ENCODE measurements around the gene SPATS2L.

The SPATS2L gene

DNA sequence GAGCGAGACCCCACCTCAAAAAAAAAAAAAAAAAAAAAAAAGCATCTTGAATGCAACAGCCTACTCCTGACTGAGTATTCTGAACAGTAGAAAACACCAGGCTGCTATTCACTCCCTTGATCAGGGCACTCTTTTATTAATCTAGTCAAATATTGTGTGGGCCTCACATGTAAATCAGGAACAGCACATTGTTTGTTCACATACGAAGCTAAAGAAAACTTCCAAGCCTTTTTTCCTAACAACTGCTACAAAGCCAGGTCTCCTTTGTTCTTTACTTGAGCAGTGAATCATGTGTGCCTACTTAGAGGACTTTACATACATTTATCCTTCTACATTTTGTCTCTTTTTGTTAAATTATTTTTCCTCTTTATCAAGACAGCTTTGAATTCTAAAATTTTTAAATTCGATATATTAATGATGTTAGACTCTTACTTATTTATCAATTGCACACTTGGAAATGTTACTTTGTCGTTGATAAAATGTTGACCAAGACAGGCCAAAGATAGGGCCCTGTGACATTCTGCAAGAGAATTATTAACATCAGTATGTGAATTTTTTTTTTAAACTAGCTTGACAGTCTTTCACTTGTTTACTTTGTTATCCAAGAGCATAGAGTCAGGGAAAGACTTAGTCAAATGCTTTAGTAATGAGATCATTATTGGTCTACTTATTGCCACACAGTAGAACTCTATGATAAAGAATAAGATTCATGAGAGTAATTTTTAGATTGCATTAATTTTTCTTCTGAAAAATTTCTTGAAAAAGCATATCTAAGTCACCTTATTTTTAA lies 13.2 kb downstream of the SPATS2L start:
- H3K9ac ChIP-seq (ENCODE audit: low read length) = no peak overlapping the region
- no peaks in the 10 kb centered on the region for H3F3A ChIP-seq (ENCODE audit: insufficient read depth, low read length)
- no peak for TF ChIP-seq EZH2 (optimal IDR thresholded peaks at IDR 0.05; ENCODE audit: low read depth, low read length)
- TF ChIP-seq, protein P1, sequence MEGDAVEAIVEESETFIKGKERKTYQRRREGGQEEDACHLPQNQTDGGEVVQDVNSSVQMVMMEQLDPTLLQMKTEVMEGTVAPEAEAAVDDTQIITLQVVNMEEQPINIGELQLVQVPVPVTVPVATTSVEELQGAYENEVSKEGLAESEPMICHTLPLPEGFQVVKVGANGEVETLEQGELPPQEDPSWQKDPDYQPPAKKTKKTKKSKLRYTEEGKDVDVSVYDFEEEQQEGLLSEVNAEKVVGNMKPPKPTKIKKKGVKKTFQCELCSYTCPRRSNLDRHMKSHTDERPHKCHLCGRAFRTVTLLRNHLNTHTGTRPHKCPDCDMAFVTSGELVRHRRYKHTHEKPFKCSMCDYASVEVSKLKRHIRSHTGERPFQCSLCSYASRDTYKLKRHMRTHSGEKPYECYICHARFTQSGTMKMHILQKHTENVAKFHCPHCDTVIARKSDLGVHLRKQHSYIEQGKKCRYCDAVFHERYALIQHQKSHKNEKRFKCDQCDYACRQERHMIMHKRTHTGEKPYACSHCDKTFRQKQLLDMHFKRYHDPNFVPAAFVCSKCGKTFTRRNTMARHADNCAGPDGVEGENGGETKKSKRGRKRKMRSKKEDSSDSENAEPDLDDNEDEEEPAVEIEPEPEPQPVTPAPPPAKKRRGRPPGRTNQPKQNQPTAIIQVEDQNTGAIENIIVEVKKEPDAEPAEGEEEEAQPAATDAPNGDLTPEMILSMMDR (IDR thresholded peaks at IDR 0.05; ENCODE audit: low read length) = no peak
- no peak for TF ChIP-seq EZH2phosphoT487 (IDR thresholded peaks at IDR 0.05; ENCODE audit: low read length)
- no peak overlapping the region for H3K4me2 ChIP-seq (ENCODE audit: low read depth, low read length)
- 0 out of 2 replicates have a peak, but pooled peaks cover 4% of the 10 kb centered on the region for H4K20me1 ChIP-seq (ENCODE audit: insufficient read depth, low read length)
- H3K4me3 ChIP-seq (ENCODE audit: low read length) = no peak overlapping the region
- H3K4me1 ChIP-seq (ENCODE audit: low read length) = 0 out of 2 replicates have a peak, but pooled peaks cover 5% of the 10 kb centered on the region
- H2AFZ ChIP-seq (ENCODE audit: low read length) = no peak overlapping the region
- H3K9me2 ChIP-seq (replicated peaks; ENCODE audit: insufficient read depth, low read length) = no peaks in the 10 kb centered on the region
- no peak for DNase-seq
- H3K79me2 ChIP-seq (ENCODE audit: low read length) = peaks cover 99% of the 10 kb centered on the region
- no peaks in the 10 kb centered on the region for H3K9me3 ChIP-seq (replicated peaks; ENCODE audit: insufficient read depth, low read length)
- H3K27me3 ChIP-seq (replicated peaks; ENCODE audit: insufficient read depth, low read length) = no peaks in the 10 kb centered on the region
- H3K27ac ChIP-seq (ENCODE audit: low read length) = no peak overlapping the region
- no peaks in the 10 kb centered on the region for H3K36me3 ChIP-seq (replicated peaks; ENCODE audit: insufficient read depth, low read length)

DNA sequence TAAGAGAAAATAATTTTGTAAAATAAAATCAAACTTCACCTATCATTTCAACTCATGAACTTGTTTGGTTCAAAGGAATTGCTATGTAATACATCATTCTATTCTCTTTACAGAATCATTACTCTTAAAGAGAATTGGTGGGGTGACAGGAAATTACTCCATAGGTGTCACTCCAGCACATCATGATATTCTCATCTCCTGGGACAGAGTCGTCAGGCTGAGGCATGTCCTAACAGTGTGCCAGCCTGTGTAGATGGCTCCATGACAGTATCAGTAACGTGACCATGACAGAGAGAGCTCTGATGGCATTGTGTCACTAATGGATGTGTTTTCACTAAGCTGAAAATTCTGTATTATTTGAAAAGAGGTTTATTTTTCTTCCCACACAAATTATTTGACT lies 13.9 kb downstream of the SPATS2L start:
- Histone ChIP-seq H3K4me1 (ENCODE audit: low read length) (0 out of 2 replicates have a peak, but pooled peaks cover 5% of the 10 kb centered on the region), H3K27ac (ENCODE audit: low read length) (no peak overlapping the region), H3F3A (ENCODE audit: insufficient read depth, low read length) (no peaks in the 10 kb centered on the region), H3K9me3 (replicated peaks; ENCODE audit: insufficient read depth, low read length) (no peaks in the 10 kb centered on the region), H3K4me3 (ENCODE audit: low read length) (no peak overlapping the region), H3K27me3 (replicated peaks; ENCODE audit: insufficient read depth, low read length) (no peaks in the 10 kb centered on the region), H3K36me3 (replicated peaks; ENCODE audit: insufficient read depth, low read length) (no peaks in the 10 kb centered on the region), H4K20me1 (ENCODE audit: insufficient read depth, low read length) (0 out of 2 replicates have a peak, but pooled peaks cover 4% of the 10 kb centered on the region), H3K79me2 (ENCODE audit: low read length) (peaks cover 99% of the 10 kb centered on the region), H3K4me2 (ENCODE audit: low read depth, low read length) (no peak overlapping the region), H2AFZ (ENCODE audit: low read length) (no peak overlapping the region), H3K9me2 (replicated peaks; ENCODE audit: insufficient read depth, low read length) (no peaks in the 10 kb centered on the region), H3K9ac (ENCODE audit: low read length) (no peak overlapping the region)
- DNase-seq = no peak
- TF ChIP-seq, protein P1 (IDR thresholded peaks at IDR 0.05; ENCODE audit: low read length) = no peak

DNA sequence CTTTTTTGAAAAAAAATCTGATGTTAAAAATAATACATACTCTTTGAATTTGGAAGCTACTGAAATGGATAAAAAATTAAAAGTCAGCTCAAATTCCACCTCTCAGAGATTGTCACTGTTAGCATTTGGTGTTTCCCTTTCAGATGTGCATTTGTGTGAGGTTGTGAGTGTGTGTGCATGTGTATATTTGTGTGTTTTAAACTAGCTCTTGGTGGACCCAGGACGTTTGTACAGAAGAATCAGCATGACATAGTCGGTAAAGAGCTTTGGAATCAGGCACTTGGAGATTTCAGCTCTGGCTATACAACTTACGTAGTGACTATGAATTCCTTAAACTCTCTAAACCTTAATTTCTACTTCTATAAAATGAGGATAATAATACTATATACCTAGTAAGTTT lies 14.5 kb downstream of the SPATS2L start:
- H3K4me3 ChIP-seq (ENCODE audit: low read length) = no peak overlapping the region
- no peak for TF ChIP-seq EZH2phosphoT487 (IDR thresholded peaks at IDR 0.05; ENCODE audit: low read length)
- no peak for TF ChIP-seq EZH2 (optimal IDR thresholded peaks at IDR 0.05; ENCODE audit: low read depth, low read length)
- TF ChIP-seq, protein P1 (IDR thresholded peaks at IDR 0.05; ENCODE audit: low read length) = no peak
- H3K4me1 ChIP-seq (ENCODE audit: low read length) = 0 out of 2 replicates have a peak, but pooled peaks cover 4% of the 10 kb centered on the region
- no peaks in the 10 kb centered on the region for H3K36me3 ChIP-seq (replicated peaks; ENCODE audit: insufficient read depth, low read length)
- H3K9me3 ChIP-seq (replicated peaks; ENCODE audit: insufficient read depth, low read length) = no peaks in the 10 kb centered on the region
- H3K27me3 ChIP-seq (replicated peaks; ENCODE audit: insufficient read depth, low read length) = no peaks in the 10 kb centered on the region
- no peaks in the 10 kb centered on the region for H3F3A ChIP-seq (ENCODE audit: insufficient read depth, low read length)
- H3K27ac ChIP-seq (ENCODE audit: low read length) = no peak overlapping the region
- no peak overlapping the region for H3K9ac ChIP-seq (ENCODE audit: low read length)
- no peak for DNase-seq
- 0 out of 2 replicates have a peak, but pooled peaks cover 4% of the 10 kb centered on the region for H4K20me1 ChIP-seq (ENCODE audit: insufficient read depth, low read length)
- no peak overlapping the region for H2AFZ ChIP-seq (ENCODE audit: low read length)
- H3K79me2 ChIP-seq (ENCODE audit: low read length) = peaks cover 99% of the 10 kb centered on the region
- H3K4me2 ChIP-seq (ENCODE audit: low read depth, low read length) = no peak overlapping the region
- no peaks in the 10 kb centered on the region for H3K9me2 ChIP-seq (replicated peaks; ENCODE audit: insufficient read depth, low read length)

Data from MM.1S (cell line).